Ovary (tissue), 9 donors: Measurements from ENCODE around the gene TUFT1. TPM values are rescaled to one million over a fixed set of nuclear protein-coding genes. Genes with fewer than 3 reads are reported as not detected.

Experiments
- DNase-seq, 5 donors: peaks; one replicate each; pipeline ENCODE4 v3.0.0-alpha.2; 2019 to 2020
- H3K27ac ChIP-seq, 2 donors: fragments of 200-600 bp; one replicate each; pipeline versions ENCODE4 v1.5.1 to v1.8.0; 2019 to 2022
- H3K27me3 ChIP-seq: fragments of 200-600 bp; one replicate; pipeline ENCODE4 v1.8.0; 2022
- H3K36me3 ChIP-seq: fragments of 200-600 bp; sonication (generic); one replicate; pipeline ENCODE4 v1.5.1; 2019
- H3K4me1 ChIP-seq: one replicate; pipeline ENCODE4 v1.8.1; 2013; ENCODE audit warnings: mild to moderate bottlenecking, moderate library complexity; ENCODE audit not compliant: insufficient read depth
- H3K4me3 ChIP-seq: fragments of 200-600 bp; sonication (generic); one replicate; pipeline ENCODE4 v1.5.1; 2017
- H3K9me3 ChIP-seq, 2 donors: fragments of 200-600 bp in 1 of 2; sonication (generic) in 1 of 2; one replicate each; pipeline versions ENCODE4 v1.5.1 to v1.8.1; 2013 to 2019; ENCODE audit warnings: mild to moderate bottlenecking in 1 of 2, moderate library complexity in 1 of 2
- CTCF ChIP-seq, 3 donors: fragments of 450-650 bp in 2 of 3; fragments of 200-600 bp in 1 of 3; IDR thresholded peaks; one replicate each; pipeline versions ENCODE4 v1.5.1 to v1.8.0; 2016 to 2022; ENCODE audit warnings: antibody characterized with exemption in 3 of 3, mild to moderate bottlenecking in 1 of 3
- EP300 ChIP-seq: sonication (generic); formaldehyde crosslinking; IDR thresholded peaks from one replicate; pipeline ENCODE4 v1.6.1; 2017; ENCODE audit warnings: antibody characterized with exemption
- POLR2A ChIP-seq: fragments of 450-650 bp; IDR thresholded peaks from one replicate; pipeline ENCODE4 v1.6.1; 2017; ENCODE audit warnings: antibody characterized with exemption, mild to moderate bottlenecking, moderate library complexity
- WGBS, 3 donors: extraction: QIAGEN DNeasy Blood & Tissue Kit in 1 of 3; methylation state at CpG; one replicate each; pipeline versions ENCODE4 v1.1.5 to v1.1.7; 2013 to 2017; 5-methylcytosine and 5-hydroxymethylcytosine counted together
- intact Hi-C, 4 donors: fragments of 100-400 bp; cut with DNase I; formaldehyde crosslinking; loops; one replicate each; pipeline versions ENCODE4 v1.11.0 to v1.15.1; 2022 to 2023
- polyA plus RNA-seq, 2 donors: library from polyadenylated mRNA; stranded (reverse); fragments of 200-250 nt in 1 of 2; fragments of 350-450 nt in 1 of 2; fragmentation: Illumina TruSeq in 1 of 2; extraction: RNeasy Lipid Tissue Mini Kit (QIAGEN cat#74804) in 1 of 2; gene quantifications; one replicate each; pipeline ENCODE4 v1.2.3, GENCODE V29; 2013 to 2014
- total RNA-seq, 7 donors: library from RNA; depleted of rRNA in 2 of 7; stranded (reverse); fragments of >200 nt in 2 of 7; fragmentation: NEBNext Ultra II Directional in 3 of 7; extraction: Animal tissue kit (Norgen Biotek cat#: 25700) in 3 of 7; gene quantifications; one replicate each; pipeline versions ENCODE4 v1.1.0 to v1.2.4, GENCODE V29; 2016 to 2023
- donor health status: DM: no; HTN: no; CAD: no; lungs with moderate emphysema.
- donor health status: DM: no; HTN: no; CAD: no.
- donor health status: Bipolar disorder and iron deficiency.
- donor health status: DM: yes; HTN: yes; CAD: no.
- donor health status: DM: no; HTN: no; CAD: no.
- donor health status: DM: yes; HTN: yes; CAD: no.

The TUFT1 gene
- total and polyA plus RNA-seq, 9 donors = 5.0 to 10.2 (median 7.3) TPM

GRCh38 chr1:151549199-151549598 is 9.1 kb downstream of the TUFT1 start:
- Histone ChIP-seq H3K4me3 (no peak overlapping the region), H3K27ac (no peak overlapping the region), H3K9me3 (no peaks in the 10 kb centered on the region), H3K27me3 (no peaks in the 10 kb centered on the region), H3K4me1 (no peaks in the 10 kb centered on the region), H3K36me3 (no peaks in the 10 kb centered on the region)
- intact Hi-C loops = no loop called here
- DNase-seq = no peak
- no peak for TF ChIP-seq CTCF (IDR thresholded peaks at IDR 0.05)
- TF ChIP-seq POLR2A = no peak
- no peak for TF ChIP-seq EP300
- 71 to 90% (median 80%) methylated on average over 2 of the region's 2 CpGs for WGBS, 3 donors

- Histone ChIP-seq H3K36me3 (no peaks in the 10 kb centered on the region), H3K27me3 (no peaks in the 10 kb centered on the region), H3K4me1 (no peaks in the 10 kb centered on the region), H3K27ac (no peak overlapping the region), H3K4me3 (no peak overlapping the region), H3K9me3 (no peaks in the 10 kb centered on the region)
- no peak for TF ChIP-seq POLR2A
- TF ChIP-seq CTCF (IDR thresholded peaks at IDR 0.05) = no peak
- no peak for TF ChIP-seq EP300
- intact Hi-C loops = no loop called here
- WGBS, 3 donors = 92 to 94% (median 94%) methylated on average over 4 of the region's 4 CpGs
- no peak for DNase-seq
Measured at GRCh38 chr1:151553659-151554058, 13.6 kb downstream of the TUFT1 start.

GRCh38 chr1:151556052-151556451 is 15.9 kb downstream of the TUFT1 start:
- Histone ChIP-seq H3K27ac (no peak overlapping the region), H3K27me3 (no peaks in the 10 kb centered on the region), H3K36me3 (no peaks in the 10 kb centered on the region), H3K4me3 (no peak overlapping the region), H3K4me1 (no peaks in the 10 kb centered on the region), H3K9me3 (no peaks in the 10 kb centered on the region)
- no peak for DNase-seq
- intact Hi-C loops = no loop called here
- 82 to 93% (median 89%) methylated on average over 2 of the region's 2 CpGs for WGBS, 3 donors
- no peak for TF ChIP-seq EP300
- no peak for TF ChIP-seq POLR2A
- no peak for TF ChIP-seq CTCF (IDR thresholded peaks at IDR 0.05)

GRCh38 chr1:151562661-151563060 is 22.6 kb downstream of the TUFT1 start:
- peaks cover 3% of the 10 kb centered on the region for H3K4me1 ChIP-seq
- H3K27me3 ChIP-seq = no peaks in the 10 kb centered on the region
- intact Hi-C loops = no loop called here
- DNase-seq = no peak
- TF ChIP-seq POLR2A (no peak), EP300 (no peak), CTCF (IDR thresholded peaks at IDR 0.05) (no peak)
- H3K4me3 ChIP-seq = no peak overlapping the region
- WGBS, 3 donors = 92 to 100% (median 95%) methylated on average over 1 of the region's 1 CpG
- H3K27ac ChIP-seq = no peak overlapping the region
- H3K36me3 ChIP-seq = no peaks in the 10 kb centered on the region
- no peaks in the 10 kb centered on the region for H3K9me3 ChIP-seq

- Histone ChIP-seq H3K9me3 (no peaks in the 10 kb centered on the region), H3K27ac (no peak overlapping the region), H3K36me3 (no peaks in the 10 kb centered on the region), H3K4me3 (no peak overlapping the region), H3K4me1 (peaks cover 3% of the 10 kb centered on the region), H3K27me3 (no peaks in the 10 kb centered on the region)
- TF ChIP-seq POLR2A (no peak), EP300 (no peak), CTCF (IDR thresholded peaks at IDR 0.05) (no peak)
- intact Hi-C loops = no loop called here
- 47 to 71% (median 48%) methylated on average over 2 of the region's 2 CpGs for WGBS, 3 donors
- DNase-seq = no peak
Measured at GRCh38 chr1:151563376-151563775, 23.3 kb downstream of the TUFT1 start.
